HCT116 (cell line): ENCODE results near the gene SLC3A2. TPM values are rescaled to one million over a fixed set of nuclear protein-coding genes. Genes with fewer than 3 reads are reported as not detected.
A peak's percentile ranks its signal among the peaks of the same experiment; 100 is the strongest.

Experiments used
- ATAC-seq: fragments of 200-7000 bp; cut with Tn5 transposase; 2 replicates; pipeline ENCODE4 v1.9.1; 2020; ENCODE audit warnings: mild to moderate bottlenecking, moderate library complexity
- BruUV-seq: library from RNA; stranded (reverse); fragments of 400-500 nt; replicated peaks from 2 replicates; lab custom pipeline; 2021; lab: Mats Ljungman, UMichigan
- CTCF ChIA-PET: fragments of 300-600 bp; sonication (Branson Sonifier 250); formaldehyde crosslinking; loops from one replicate; lab custom pipeline; 2021; ENCODE audit warnings: antibody characterized with exemption; lab: Charles Lee
- POLR2A ChIA-PET: fragments of 300-600, 350-600 bp; sonication (Branson Sonifier 250); formaldehyde crosslinking; loops from one replicate; lab custom pipeline; 2021; ENCODE audit warnings: antibody characterized with exemption; lab: Charles Lee
- RAD21 ChIA-PET, 2 experiments: fragments of 300-600 bp; sonication (Branson Sonifier 250); formaldehyde crosslinking; loops; one replicate each; lab custom pipeline; 2023; ENCODE audit warnings: low total read pairs in 2 of 2; ENCODE audit not compliant: uncharacterized antibody in 2 of 2, unreplicated experiment in 2 of 2, low non-redundant PET in 1 of 2; lab: Charles Lee
- DNase-seq: peaks from one replicate; pipeline ENCODE4 v3.0.0-alpha.2; 2010; ENCODE audit warnings: low read depth, low spot score
- H2AFZ ChIP-seq: fragments of 200-600 bp; shearing (Covaris generic), sonication (generic); 2 replicates; pipeline ENCODE4 v1.6.1; 2017; ENCODE audit warnings: low read depth, mixed run types, mixed read lengths, antibody characterized with exemption, low read length; ENCODE audit not compliant: poor library complexity, severe bottlenecking
- H3K27ac ChIP-seq: 2 replicates; pipeline ENCODE4 v1.5.1; 2012; ENCODE audit warnings: low read depth, low read length
- H3K27me3 ChIP-seq: fragments of 200-600 bp; sonication (generic); 2 replicates; pipeline ENCODE4 v1.6.1; 2016; ENCODE audit warnings: mixed run types, low read length, mixed read lengths; ENCODE audit not compliant: insufficient read depth
- H3K36me3 ChIP-seq, 2 experiments: fragments of 200-500 bp in 1 of 2; fragments of 200-600 bp in 1 of 2; sonication (Bioruptor generic) in 1 of 2; sonication (generic) in 1 of 2; 2 replicates each; pipeline versions ENCODE4 v1.5.1 to v1.6.1; 2014 to 2016; ENCODE audit warnings: low read length in 2 of 2, inconsistent platforms in 1 of 2, mixed read lengths in 1 of 2, mixed run types in 1 of 2; ENCODE audit not compliant: insufficient read depth in 2 of 2, control insufficient read depth in 1 of 2
- H3K4me1 ChIP-seq, 2 experiments: fragments of 200-600 bp in 1 of 2; sonication (generic) in 1 of 2; 2 replicates each; pipeline versions ENCODE4 v1.5.1 to v1.6.1; 2012 to 2017; ENCODE audit warnings: low read length in 2 of 2, inconsistent platforms in 1 of 2, mild to moderate bottlenecking in 1 of 2, mixed read lengths in 1 of 2, mixed run types in 1 of 2, moderate library complexity in 1 of 2; ENCODE audit not compliant: insufficient read depth in 2 of 2, control insufficient read depth in 1 of 2
- H3K4me2 ChIP-seq: fragments of 200-600 bp; sonication (generic); 2 replicates; pipeline ENCODE4 v1.6.1; 2017; ENCODE audit warnings: mixed run types, low read length, mixed read lengths
- H3K4me3 ChIP-seq, 2 experiments: fragments of 200-600 bp in 1 of 2; sonication (generic) in 1 of 2; replicated peaks in 1 of 2; 2 replicates each; pipeline ENCODE4 v1.5.1; 2011 to 2016; ENCODE audit warnings: low read length in 2 of 2, control low read depth in 1 of 2, low read depth in 1 of 2, mild to moderate bottlenecking in 1 of 2, mixed read lengths in 1 of 2, mixed run types in 1 of 2
- H3K79me2 ChIP-seq: fragments of 200-600 bp; sonication (generic); 2 replicates; pipeline ENCODE4 v1.6.1; 2017; ENCODE audit warnings: mild to moderate bottlenecking, mixed run types, low read length, moderate library complexity, mixed read lengths; ENCODE audit not compliant: insufficient read depth
- H3K9ac ChIP-seq: fragments of 200-600 bp; sonication (generic); 2 replicates; pipeline ENCODE4 v1.6.1; 2016; ENCODE audit warnings: low read length, mixed read lengths
- H3K9me2 ChIP-seq: fragments of 200-600 bp; sonication (generic), shearing (Covaris generic); 2 replicates; pipeline ENCODE4 v1.6.1; 2017; ENCODE audit warnings: mixed run types, mild to moderate bottlenecking, moderate library complexity; ENCODE audit not compliant: insufficient read depth
- H3K9me3 ChIP-seq, 2 experiments: fragments of 200-500 bp in 1 of 2; fragments of 200-600 bp in 1 of 2; sonication (Bioruptor generic) in 1 of 2; sonication (generic) in 1 of 2; 2 replicates each; pipeline ENCODE4 v1.6.1; 2014 to 2017; ENCODE audit warnings: low read length in 2 of 2, mixed read lengths in 2 of 2, inconsistent platforms in 1 of 2, low read depth in 1 of 2, mild to moderate bottlenecking in 1 of 2, mixed run types in 1 of 2, moderate library complexity in 1 of 2; ENCODE audit not compliant: control insufficient read depth in 1 of 2, insufficient read depth in 1 of 2
- H4K20me1 ChIP-seq: fragments of 200-600 bp; sonication (generic), shearing (Covaris generic); 2 replicates; pipeline ENCODE4 v1.6.1; 2017; ENCODE audit warnings: mixed run types, mild to moderate bottlenecking, moderate library complexity; ENCODE audit not compliant: insufficient read depth
- EGR1 ChIP-seq: IDR thresholded peaks from 2 replicates; pipeline ENCODE4 v1.6.1; 2012; ENCODE audit warnings: low read depth
- JUND ChIP-seq: IDR thresholded peaks from 2 replicates; pipeline ENCODE4 v1.6.1; 2012
- RAD21 ChIP-seq: IDR thresholded peaks from 2 replicates; pipeline ENCODE4 v1.6.1; 2012; ENCODE audit warnings: low read depth, mild to moderate bottlenecking
- SRF ChIP-seq: IDR thresholded peaks from 2 replicates; pipeline ENCODE4 v1.6.1; 2012; ENCODE audit warnings: low read depth
- intact Hi-C: fragments of 100-400 bp; cut with micrococcal nuclease; formaldehyde crosslinking; loops from 2 replicates; pipeline ENCODE4 v1.10.0; 2022
- total RNA-seq: library from RNA; stranded (reverse); gene quantifications from one replicate; pipeline ENCODE4 v1.2.1, GENCODE V29; 2021; ENCODE audit not compliant: unreplicated experiment
- TF ChIP-seq, protein P1 (sequence below): IDR thresholded peaks from 2 replicates; pipeline ENCODE4 v1.6.1; 2011; ENCODE audit warnings: mild to moderate bottlenecking, low read length, moderate library complexity; ENCODE audit not compliant: insufficient replicate concordance; ENCODE audit errors: extremely low read depth
- TF ChIP-seq, protein P2 (sequence below), 3 experiments: fragments of 200-600 bp in 1 of 3; sonication (generic) in 1 of 3; IDR thresholded peaks in 2 of 3; conservative IDR thresholded peaks in 1 of 3; 2 replicates each; pipeline ENCODE4 v1.5.1; 2012 to 2017; ENCODE audit warnings: low read depth in 2 of 3, low read length in 2 of 3, antibody characterized with exemption in 1 of 3, borderline replicate concordance in 1 of 3, control low read depth in 1 of 3, mild to moderate bottlenecking in 1 of 3, mixed read lengths in 1 of 3, mixed run types in 1 of 3, moderate library complexity in 1 of 3; ENCODE audit not compliant: insufficient read depth in 1 of 3

The SLC3A2 gene
- total RNA-seq, 1 experiment from 2014 or later = 418 TPM

DNA sequence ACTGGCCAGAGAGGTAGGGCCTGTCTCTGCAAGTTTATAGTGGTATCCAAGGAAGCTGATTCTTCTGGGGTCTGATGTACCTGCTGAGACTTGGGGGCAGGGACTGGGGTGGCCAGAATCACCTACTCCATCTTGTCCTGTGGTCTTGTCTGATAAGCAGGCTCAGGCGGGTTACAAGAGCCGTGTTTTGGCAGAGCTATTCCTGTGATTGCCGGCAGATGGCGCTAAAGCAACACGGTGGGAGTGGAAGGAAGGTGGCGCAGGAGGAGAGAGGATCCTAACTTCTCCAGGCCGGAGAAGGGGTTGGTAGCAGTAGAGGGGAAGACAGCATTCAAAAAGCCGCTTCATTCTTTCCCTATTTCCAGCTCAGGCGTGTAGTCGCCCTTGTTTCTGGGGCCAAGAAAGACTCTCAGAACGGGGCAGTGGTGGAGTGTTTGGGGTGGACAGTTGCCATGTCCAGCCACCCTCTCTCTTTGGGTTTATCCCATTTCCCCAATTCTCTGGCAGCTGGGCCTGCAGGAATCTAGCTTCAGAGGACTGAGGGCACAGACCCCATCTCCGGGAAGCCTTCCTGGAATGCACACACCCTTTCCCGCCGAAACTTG, 25.3 kb downstream of the SLC3A2 start:
- peaks cover 9 to 18% of the 10 kb centered on the region in 2 experiments; a peak in 3 of 4 replicates for H3K4me1 ChIP-seq
- H3K79me2 ChIP-seq = no peaks in the 10 kb centered on the region
- no peak overlapping the region for H3K9ac ChIP-seq
- peak overlapping the region; percentile 39 for H2AFZ ChIP-seq
- TF ChIP-seq, protein P1, sequence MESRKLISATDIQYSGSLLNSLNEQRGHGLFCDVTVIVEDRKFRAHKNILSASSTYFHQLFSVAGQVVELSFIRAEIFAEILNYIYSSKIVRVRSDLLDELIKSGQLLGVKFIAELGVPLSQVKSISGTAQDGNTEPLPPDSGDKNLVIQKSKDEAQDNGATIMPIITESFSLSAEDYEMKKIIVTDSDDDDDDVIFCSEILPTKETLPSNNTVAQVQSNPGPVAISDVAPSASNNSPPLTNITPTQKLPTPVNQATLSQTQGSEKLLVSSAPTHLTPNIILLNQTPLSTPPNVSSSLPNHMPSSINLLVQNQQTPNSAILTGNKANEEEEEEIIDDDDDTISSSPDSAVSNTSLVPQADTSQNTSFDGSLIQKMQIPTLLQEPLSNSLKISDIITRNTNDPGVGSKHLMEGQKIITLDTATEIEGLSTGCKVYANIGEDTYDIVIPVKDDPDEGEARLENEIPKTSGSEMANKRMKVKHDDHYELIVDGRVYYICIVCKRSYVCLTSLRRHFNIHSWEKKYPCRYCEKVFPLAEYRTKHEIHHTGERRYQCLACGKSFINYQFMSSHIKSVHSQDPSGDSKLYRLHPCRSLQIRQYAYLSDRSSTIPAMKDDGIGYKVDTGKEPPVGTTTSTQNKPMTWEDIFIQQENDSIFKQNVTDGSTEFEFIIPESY = no peak
- TF ChIP-seq JUND = no peak
- peak; percentile 98 for TF ChIP-seq RAD21
- TF ChIP-seq, protein P2, sequence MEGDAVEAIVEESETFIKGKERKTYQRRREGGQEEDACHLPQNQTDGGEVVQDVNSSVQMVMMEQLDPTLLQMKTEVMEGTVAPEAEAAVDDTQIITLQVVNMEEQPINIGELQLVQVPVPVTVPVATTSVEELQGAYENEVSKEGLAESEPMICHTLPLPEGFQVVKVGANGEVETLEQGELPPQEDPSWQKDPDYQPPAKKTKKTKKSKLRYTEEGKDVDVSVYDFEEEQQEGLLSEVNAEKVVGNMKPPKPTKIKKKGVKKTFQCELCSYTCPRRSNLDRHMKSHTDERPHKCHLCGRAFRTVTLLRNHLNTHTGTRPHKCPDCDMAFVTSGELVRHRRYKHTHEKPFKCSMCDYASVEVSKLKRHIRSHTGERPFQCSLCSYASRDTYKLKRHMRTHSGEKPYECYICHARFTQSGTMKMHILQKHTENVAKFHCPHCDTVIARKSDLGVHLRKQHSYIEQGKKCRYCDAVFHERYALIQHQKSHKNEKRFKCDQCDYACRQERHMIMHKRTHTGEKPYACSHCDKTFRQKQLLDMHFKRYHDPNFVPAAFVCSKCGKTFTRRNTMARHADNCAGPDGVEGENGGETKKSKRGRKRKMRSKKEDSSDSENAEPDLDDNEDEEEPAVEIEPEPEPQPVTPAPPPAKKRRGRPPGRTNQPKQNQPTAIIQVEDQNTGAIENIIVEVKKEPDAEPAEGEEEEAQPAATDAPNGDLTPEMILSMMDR (IDR thresholded peaks at IDR 0.05 in 2 of 3, conservative IDR thresholded peaks at IDR 0.05 in 1 of 3; ENCODE audit: borderline replicate concordance in 1 of 3, insufficient read depth in 1 of 3, low read depth in 2 of 3, low read length in 2 of 3) = peak; percentile 97 to 100 (median 98)
- TF ChIP-seq EGR1 = no peak
- no peak for TF ChIP-seq SRF
- no peaks in the 10 kb centered on the region for H3K27me3 ChIP-seq
- H3K27ac ChIP-seq = no peak overlapping the region
- H4K20me1 ChIP-seq = no peaks in the 10 kb centered on the region
- DNase-seq = peak; percentile 73
- intact Hi-C loops = loop anchor here (1.0 to 2.0 kb wide), 4 partner anchors 114 to 307 kb away; no protein-coding TSS in a partner anchor
- ChIA-PET CTCF (interaction anchor here (0.6 to 12.2 kb wide), 29 partner anchors 9 to 730 kb away, joined by 3 to 285 read pairs (median 4); partner anchors contain the start of gene CHRM1), POLR2A (interaction anchor here (2.0 to 3.8 kb wide), 2 partner anchors 65 to 116 kb away, joined by 10 to 25 read pairs; no protein-coding TSS in a partner anchor), RAD21 (interaction anchor here (1.0 to 2.6 kb wide), 7 partner anchors 69 to 129 kb away, joined by 5 to 14 read pairs (median 7); no protein-coding TSS in a partner anchor)
- ATAC-seq = peak; percentile 86
- no TSS peak for BruUV-seq
- H3K9me3 ChIP-seq = no peaks in the 10 kb centered on the region
- no peaks in the 10 kb centered on the region for H3K9me2 ChIP-seq
- peak overlapping the region; percentile 8; the same call in 1 of the 2 replicates for H3K4me2 ChIP-seq
- H3K4me3 ChIP-seq = no peak overlapping the region
- no peaks in the 10 kb centered on the region for H3K36me3 ChIP-seq
